GM06990 (cell line): ENCODE results near the gene PLXNA1.

Source experiments
- DNase-seq: peaks from one replicate; pipeline ENCODE4 v3.0.0-alpha.2; 2011; ENCODE audit not compliant: insufficient read length; ENCODE audit errors: extremely low read depth
- H3K27me3 ChIP-seq: replicated peaks from 2 replicates; pipeline ENCODE4 v1.6.0; 2011; ENCODE audit warnings: low read length; ENCODE audit not compliant: control insufficient read depth, insufficient read depth
- H3K36me3 ChIP-seq: 2 replicates; pipeline ENCODE4 v1.5.1; 2011; ENCODE audit warnings: low read length; ENCODE audit not compliant: control insufficient read depth, insufficient read depth
- H3K4me3 ChIP-seq: replicated peaks from 2 replicates; pipeline ENCODE4 v1.5.1; 2011; ENCODE audit warnings: low read depth, mild to moderate bottlenecking, control low read depth, low read length
- CTCF ChIP-seq: IDR thresholded peaks from 2 replicates; pipeline ENCODE4 v1.5.1; 2011; ENCODE audit warnings: low read length, control low read depth, mild to moderate bottlenecking, inconsistent platforms; ENCODE audit not compliant: insufficient read depth, poor library complexity, severe bottlenecking

PLXNA1 gene

GRCh38 chr3:126998320-126998719, 15.4 kb downstream of the PLXNA1 start:
- Histone ChIP-seq H3K36me3 (no peaks in the 10 kb centered on the region), H3K27me3 (no peaks in the 10 kb centered on the region), H3K4me3 (no peak overlapping the region)
- TF ChIP-seq CTCF, result no peak
- no peak for DNase-seq

DNA sequence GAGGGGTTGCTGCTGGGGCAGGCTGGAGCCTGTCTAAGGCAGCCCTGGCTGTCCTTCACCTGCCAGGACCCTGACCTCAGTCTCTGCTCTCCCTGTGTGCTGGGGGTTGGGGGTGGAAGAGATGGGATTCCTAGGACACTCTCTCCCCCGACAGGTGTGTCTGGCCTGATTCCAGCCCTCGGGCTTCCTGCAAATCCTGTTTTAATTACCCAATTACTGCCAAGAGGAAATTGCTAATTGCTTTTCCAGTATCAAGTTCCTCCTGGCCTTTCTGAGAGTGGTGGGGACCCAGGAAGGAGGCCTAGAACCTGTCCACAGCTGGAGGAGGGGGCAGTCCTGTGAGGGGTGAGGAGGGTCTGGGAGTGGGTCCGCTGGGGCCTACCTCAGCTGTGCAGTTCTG, 15.8 kb downstream of the PLXNA1 start:
- Histone ChIP-seq H3K36me3 (no peaks in the 10 kb centered on the region), H3K4me3 (no peak overlapping the region), H3K27me3 (no peaks in the 10 kb centered on the region)
- no peak for TF ChIP-seq CTCF
- no peak for DNase-seq

- H3K4me3 ChIP-seq, result no peak overlapping the region
- TF ChIP-seq CTCF, result no peak
- H3K36me3 ChIP-seq, result no peaks in the 10 kb centered on the region
- DNase-seq, result no peak
- no peaks in the 10 kb centered on the region for H3K27me3 ChIP-seq
These were observed 16.5 kb downstream of the PLXNA1 start for GRCh38 chr3:126999383-126999782.

DNA sequence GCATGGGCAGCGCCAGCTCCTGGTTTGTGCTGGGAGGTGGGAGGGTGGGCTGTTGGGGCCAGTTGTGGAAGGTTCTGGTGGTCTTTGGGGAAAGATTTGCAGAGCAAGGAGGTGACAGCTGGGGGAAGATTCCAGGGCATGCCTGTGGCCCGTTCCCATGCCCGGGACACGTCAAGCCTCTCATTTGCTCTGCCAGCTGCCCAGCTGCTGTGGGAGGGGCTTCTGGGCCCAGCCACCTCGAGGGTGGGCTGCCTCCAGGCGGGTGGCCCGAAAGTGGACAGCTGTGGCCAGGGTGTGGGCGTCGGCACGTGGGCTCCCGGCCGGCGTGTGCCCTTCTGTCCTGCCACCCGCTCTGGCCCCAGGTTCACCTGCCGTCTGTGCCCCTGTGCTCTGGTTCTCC, 17.2 kb downstream of the PLXNA1 start:
- no peak overlapping the region for H3K4me3 ChIP-seq
- no peaks in the 10 kb centered on the region for H3K27me3 ChIP-seq
- no peak for DNase-seq
- no peak for TF ChIP-seq CTCF
- H3K36me3 ChIP-seq, result no peaks in the 10 kb centered on the region

- no peak for DNase-seq
- no peak for TF ChIP-seq CTCF
These were observed 17.8 kb downstream of the PLXNA1 start for GRCh38 chr3:127000761-127001160.

GRCh38 chr3:127001486-127002194, 18.7 kb downstream of the PLXNA1 start:
- TF ChIP-seq CTCF, result no peak
- Histone ChIP-seq H3K36me3 (no peaks in the 10 kb centered on the region), H3K27me3 (no peaks in the 10 kb centered on the region), H3K4me3 (no peak overlapping the region)
- no peak for DNase-seq

More at GRCh38 chr3:127000761-127001160, 17.8 kb downstream of the PLXNA1 start:
- no peaks in the 10 kb centered on the region for H3K36me3 ChIP-seq
- no peak overlapping the region for H3K4me3 ChIP-seq
- H3K27me3 ChIP-seq, result no peaks in the 10 kb centered on the region
